Hepatocyte (in vitro differentiated cells): Measurements from ENCODE around the gene CROCC2. TPM values are rescaled to one million over a fixed set of nuclear protein-coding genes. Genes with fewer than 3 reads are reported as not detected.

Experiments
- DNase-seq: peaks from one replicate; pipeline ENCODE4 v3.0.0-alpha.2; 2016; ENCODE audit warnings: low spot score
- H2AFZ ChIP-seq: fragments of 200-600 bp; sonication (generic); 2 replicates; pipeline ENCODE4 v1.6.0; 2016; ENCODE audit warnings: antibody characterized with exemption, mild to moderate bottlenecking
- H3K27ac ChIP-seq: fragments of 200-600 bp; sonication (generic); 2 replicates; pipeline ENCODE4 v1.5.1; 2016; ENCODE audit warnings: mild to moderate bottlenecking
- H3K27me3 ChIP-seq: fragments of 200-600 bp; sonication (generic); 2 replicates; pipeline ENCODE4 v1.6.1; 2016
- H3K36me3 ChIP-seq: fragments of 200-600 bp; sonication (generic); replicated peaks from 2 replicates; pipeline ENCODE4 v1.5.1; 2016; ENCODE audit warnings: low read depth; ENCODE audit not compliant: insufficient read depth
- H3K4me1 ChIP-seq: fragments of 200-600 bp; sonication (generic); 2 replicates; pipeline ENCODE4 v1.5.1; 2016; ENCODE audit warnings: mild to moderate bottlenecking, moderate library complexity; ENCODE audit not compliant: insufficient read depth
- H3K4me2 ChIP-seq: fragments of 200-600 bp; sonication (generic); 2 replicates; pipeline ENCODE4 v1.6.0; 2016
- H3K4me3 ChIP-seq: fragments of 200-600 bp; sonication (generic); 2 replicates; pipeline ENCODE4 v1.5.1; 2016; ENCODE audit warnings: mild to moderate bottlenecking
- H3K79me2 ChIP-seq: fragments of 200-600 bp; sonication (generic); 2 replicates; pipeline ENCODE4 v1.6.0; 2017; ENCODE audit warnings: mild to moderate bottlenecking
- H3K9me2 ChIP-seq: fragments of 200-600 bp; sonication (generic); replicated peaks from 2 replicates; pipeline ENCODE4 v1.6.0; 2017; ENCODE audit warnings: mild to moderate bottlenecking; ENCODE audit not compliant: insufficient read depth
- H3K9me3 ChIP-seq: fragments of 200-600 bp; sonication (generic); 2 replicates; pipeline ENCODE4 v1.5.1; 2016; ENCODE audit warnings: low read depth, mild to moderate bottlenecking
- H4K20me1 ChIP-seq: fragments of 200-600 bp; sonication (generic); 2 replicates; pipeline ENCODE4 v1.6.0; 2016; ENCODE audit warnings: mild to moderate bottlenecking; ENCODE audit not compliant: insufficient read depth, poor library complexity, severe bottlenecking
- EZH2 ChIP-seq: fragments of 200-600 bp; sonication (generic); IDR thresholded peaks from 2 replicates; pipeline ENCODE4 v1.6.1; 2016; ENCODE audit warnings: antibody characterized with exemption, mild to moderate bottlenecking, borderline replicate concordance
- EZH2phosphoT487 ChIP-seq: fragments of 200-600 bp; sonication (generic); IDR thresholded peaks from one replicate; pipeline ENCODE4 v1.6.1; 2018; ENCODE audit warnings: antibody characterized with exemption, mild to moderate bottlenecking, low read depth, moderate library complexity; ENCODE audit not compliant: unreplicated experiment, severe bottlenecking
- WGBS: methylation state at CpG from one replicate; pipeline ENCODE4 v1.1.6; 2016; ENCODE audit warnings: low lambda C conversion rate; ENCODE audit errors: missing lambda C conversion rate; 5-methylcytosine and 5-hydroxymethylcytosine counted together
- polyA plus RNA-seq: library from polyadenylated mRNA; unstranded; fragments of >200 nt; fragmentation: Nextera tagmentation; extraction: Ambion mirVana; gene quantifications from 2 replicates; pipeline ENCODE4 v1.2.1, GENCODE V29; 2016
- total RNA-seq: library from RNA; depleted of rRNA; stranded (reverse); fragments of >200 nt; gene quantifications from 2 replicates; pipeline ENCODE4 v1.2.3, GENCODE V29; 2014
- TF ChIP-seq, protein P1 (sequence below): fragments of 200-600 bp; sonication (generic); IDR thresholded peaks from 2 replicates; pipeline ENCODE4 v1.5.1; 2016; ENCODE audit warnings: antibody characterized with exemption, mild to moderate bottlenecking; ENCODE audit not compliant: poor library complexity

The CROCC2 gene
- total and polyA plus RNA-seq, 2 experiments from 2014 or later = 0.04 to 0.10 TPM

DNA sequence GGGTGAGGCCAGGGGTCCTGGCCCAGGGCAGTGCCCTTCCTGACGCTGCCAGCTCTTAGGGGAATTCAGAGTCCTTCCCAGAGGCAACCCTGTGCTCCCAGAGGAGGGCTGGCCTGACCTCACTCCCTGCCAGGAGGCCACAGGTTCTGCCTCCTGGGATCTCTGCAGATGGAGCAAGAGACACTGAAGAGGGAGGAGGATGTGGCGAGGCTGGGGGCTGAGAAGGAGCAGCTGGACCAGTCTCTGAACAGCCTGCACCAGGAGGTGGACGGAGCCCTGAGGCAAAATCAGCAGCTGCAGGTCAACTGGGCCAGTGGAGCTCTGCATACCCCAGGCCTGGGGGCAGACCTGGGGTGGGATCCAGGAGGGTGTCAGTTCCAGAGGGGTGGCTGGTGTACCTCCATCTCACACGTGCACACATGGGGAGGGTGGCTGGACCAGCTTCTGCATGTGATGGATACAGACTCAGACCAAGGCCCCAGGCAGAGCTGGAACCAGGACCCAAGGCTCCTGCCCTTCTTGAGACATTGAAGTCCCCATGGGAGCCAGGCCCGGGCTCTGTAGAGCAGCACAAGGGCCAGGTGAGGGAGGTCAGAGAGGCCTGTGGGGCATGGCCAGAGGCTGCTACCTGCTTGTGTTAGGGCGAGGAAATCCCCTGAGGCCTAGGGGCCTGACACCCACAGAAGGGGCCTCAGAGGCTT, 82.6 kb downstream of the CROCC2 start:
- Histone ChIP-seq H3K4me1 (peaks cover 14% of the 10 kb centered on the region), H3K9me2 (no peaks in the 10 kb centered on the region), H3K9me3 (no peaks in the 10 kb centered on the region), H3K27ac (no peak overlapping the region), H3K27me3 (no peaks in the 10 kb centered on the region), H3K79me2 (no peaks in the 10 kb centered on the region), H4K20me1 (no peaks in the 10 kb centered on the region), H2AFZ (no peak overlapping the region), H3K4me3 (no peak overlapping the region), H3K4me2 (no peak overlapping the region), H3K36me3 (no peaks in the 10 kb centered on the region)
- WGBS = 91% methylated on average over 6 of the region's 6 CpGs
- no peak for DNase-seq
- TF ChIP-seq, protein P1, sequence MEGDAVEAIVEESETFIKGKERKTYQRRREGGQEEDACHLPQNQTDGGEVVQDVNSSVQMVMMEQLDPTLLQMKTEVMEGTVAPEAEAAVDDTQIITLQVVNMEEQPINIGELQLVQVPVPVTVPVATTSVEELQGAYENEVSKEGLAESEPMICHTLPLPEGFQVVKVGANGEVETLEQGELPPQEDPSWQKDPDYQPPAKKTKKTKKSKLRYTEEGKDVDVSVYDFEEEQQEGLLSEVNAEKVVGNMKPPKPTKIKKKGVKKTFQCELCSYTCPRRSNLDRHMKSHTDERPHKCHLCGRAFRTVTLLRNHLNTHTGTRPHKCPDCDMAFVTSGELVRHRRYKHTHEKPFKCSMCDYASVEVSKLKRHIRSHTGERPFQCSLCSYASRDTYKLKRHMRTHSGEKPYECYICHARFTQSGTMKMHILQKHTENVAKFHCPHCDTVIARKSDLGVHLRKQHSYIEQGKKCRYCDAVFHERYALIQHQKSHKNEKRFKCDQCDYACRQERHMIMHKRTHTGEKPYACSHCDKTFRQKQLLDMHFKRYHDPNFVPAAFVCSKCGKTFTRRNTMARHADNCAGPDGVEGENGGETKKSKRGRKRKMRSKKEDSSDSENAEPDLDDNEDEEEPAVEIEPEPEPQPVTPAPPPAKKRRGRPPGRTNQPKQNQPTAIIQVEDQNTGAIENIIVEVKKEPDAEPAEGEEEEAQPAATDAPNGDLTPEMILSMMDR = no peak
- TF ChIP-seq EZH2 (no peak), EZH2phosphoT487 (no peak)

DNA sequence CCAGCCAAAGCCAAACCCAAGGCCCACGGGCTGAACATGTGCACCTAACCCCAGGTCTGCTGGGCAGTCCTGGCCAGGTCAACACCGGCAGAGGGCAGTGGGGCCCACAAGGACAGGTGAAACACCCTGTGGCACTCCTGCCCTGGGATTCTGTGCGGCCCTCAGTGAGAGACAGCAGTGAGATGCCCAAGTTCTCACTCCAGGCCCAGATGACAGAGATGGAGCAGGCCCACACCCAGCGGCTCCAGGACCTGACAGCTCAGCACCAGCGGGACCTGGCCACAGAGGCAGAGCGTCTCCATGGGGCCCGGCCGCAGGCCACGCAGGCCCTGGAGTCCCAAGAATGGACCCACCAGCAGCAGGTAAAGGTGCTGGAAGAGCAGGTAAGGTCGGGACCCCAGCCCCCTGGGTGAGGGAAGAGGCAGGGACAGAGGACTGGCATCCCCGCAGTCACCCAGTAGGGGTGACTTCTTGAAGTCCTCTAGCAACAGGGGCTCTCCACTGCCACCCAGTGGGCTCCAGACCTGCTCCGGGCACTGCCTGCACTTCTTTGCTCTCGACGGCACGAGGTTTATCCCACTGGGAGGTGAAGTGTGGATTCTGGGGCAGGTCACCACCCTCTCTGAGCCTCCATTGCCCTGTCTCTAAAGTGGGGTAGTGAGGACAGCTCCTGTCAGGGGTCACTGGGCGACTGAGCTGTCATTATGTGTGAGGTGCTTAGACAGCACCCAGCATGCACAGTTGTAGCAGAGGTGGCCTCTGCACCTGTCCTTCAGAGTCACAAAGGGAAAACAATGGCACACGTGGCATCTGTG, 83.5 kb downstream of the CROCC2 start:
- H3K9me2 ChIP-seq = no peaks in the 10 kb centered on the region
- H3K4me2 ChIP-seq = no peak overlapping the region
- 75% methylated on average over 17 of the region's 17 CpGs for WGBS
- peaks cover 21% of the 10 kb centered on the region for H3K4me1 ChIP-seq
- TF ChIP-seq, protein P1 = peak; percentile 44
- no peak for TF ChIP-seq EZH2
- no peak overlapping the region for H3K4me3 ChIP-seq
- no peak overlapping the region for H2AFZ ChIP-seq
- H3K27ac ChIP-seq = no peak overlapping the region
- no peaks in the 10 kb centered on the region for H3K27me3 ChIP-seq
- no peaks in the 10 kb centered on the region for H3K9me3 ChIP-seq
- peak; percentile 59 for DNase-seq
- H3K79me2 ChIP-seq = no peaks in the 10 kb centered on the region
- no peaks in the 10 kb centered on the region for H4K20me1 ChIP-seq
- H3K36me3 ChIP-seq = no peaks in the 10 kb centered on the region

DNA sequence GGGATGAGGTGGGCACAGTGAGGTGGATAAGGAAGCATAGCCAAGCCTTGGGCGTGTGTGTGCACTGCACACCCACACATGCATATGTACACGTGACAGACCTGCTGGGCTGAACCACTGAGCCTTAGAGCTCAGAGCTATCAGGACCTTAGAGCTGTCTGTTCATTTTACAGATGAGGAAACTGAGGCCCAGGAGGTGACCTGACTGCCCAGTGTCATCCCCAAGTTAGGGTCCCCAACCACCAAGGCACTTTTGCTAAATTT, 84.1 kb downstream of the CROCC2 start:
- peaks cover 26% of the 10 kb centered on the region for H3K4me1 ChIP-seq
- H3K36me3 ChIP-seq = no peaks in the 10 kb centered on the region
- DNase-seq = no peak

More for the DNA sequence above, 84.1 kb downstream of the CROCC2 start:
- no peak for TF ChIP-seq EZH2
- TF ChIP-seq, protein P1 = no peak
- no peak for TF ChIP-seq EZH2phosphoT487
- no peak overlapping the region for H2AFZ ChIP-seq
- 90% methylated on average over 2 of the region's 2 CpGs for WGBS
- H4K20me1 ChIP-seq = no peaks in the 10 kb centered on the region
- no peak overlapping the region for H3K27ac ChIP-seq
- no peak overlapping the region for H3K4me3 ChIP-seq
- H3K9me3 ChIP-seq = no peaks in the 10 kb centered on the region
- H3K4me2 ChIP-seq = no peak overlapping the region
- H3K27me3 ChIP-seq = no peaks in the 10 kb centered on the region
- no peaks in the 10 kb centered on the region for H3K9me2 ChIP-seq
- H3K79me2 ChIP-seq = no peaks in the 10 kb centered on the region
